Measurements from ENCODE around the gene ECPAS. TPM values are rescaled to one million over a fixed set of nuclear protein-coding genes. Genes with fewer than 3 reads are reported as not detected.

The ECPAS gene
- total RNA-seq, 1 experiment from 2014 or later = 122 TPM

- TF ChIP-seq ZNF423 (CRISPR knock-in tag; IDR thresholded peaks at IDR 0.05) (no peak), ATF3 (CRISPR knock-in tag; conservative IDR thresholded peaks at IDR 0.05) (no peak), ATF2 (CRISPR knock-in tag; IDR thresholded peaks at IDR 0.05; ENCODE audit: borderline replicate concordance, low read depth) (no peak), TP53 (CRISPR knock-in tag; IDR thresholded peaks at IDR 0.05) (no peak), HMGA2 (CRISPR knock-in tag; IDR thresholded peaks at IDR 0.05) (no peak), GRHL2 (CRISPR knock-in tag; IDR thresholded peaks at IDR 0.05; ENCODE audit: insufficient replicate concordance, severe bottlenecking) (no peak), CREM (CRISPR knock-in tag; IDR thresholded peaks at IDR 0.05) (no peak)
- H3K9me3 Mint-ChIP-seq = no peaks in the 10 kb centered on the region
- peak overlapping the region; percentile 29; the same call in 1 of the 2 replicates for H3K27ac Mint-ChIP-seq
- no peak overlapping the region for H3K4me3 Mint-ChIP-seq
- H3K36me3 Mint-ChIP-seq = peaks cover 84% of the 10 kb centered on the region
- ChIA-PET POLR2A (no interaction called here), CTCF (no interaction called here)
- DNase-seq (ENCODE audit: low spot score) (no peak), ATAC-seq (no peak)
- peaks cover 18% of the 10 kb centered on the region for H3K4me1 Mint-ChIP-seq
- H3K27me3 Mint-ChIP-seq (ENCODE audit: low read depth) = no peaks in the 10 kb centered on the region
Measured at GRCh38 chr9:111412280-111412679, 71.9 kb downstream of the ECPAS start.

- CTCF ChIA-PET = no interaction called here
- no peaks in the 10 kb centered on the region for H3K9me3 Mint-ChIP-seq
- H3K27ac Mint-ChIP-seq = peak overlapping the region; percentile 35
- H3K36me3 Mint-ChIP-seq = peaks cover 82% of the 10 kb centered on the region
- TF ChIP-seq NR2C2 (CRISPR knock-in tag; IDR thresholded peaks at IDR 0.05) = no peak
- TF ChIP-seq ZNF512 (CRISPR knock-in tag; IDR thresholded peaks at IDR 0.05; ENCODE audit: borderline replicate concordance) = no peak
- no peak for TF ChIP-seq NFYB (CRISPR knock-in tag; conservative IDR thresholded peaks at IDR 0.05; ENCODE audit: low read depth)
- TF ChIP-seq ATF6 (CRISPR knock-in tag; IDR thresholded peaks at IDR 0.05) = no peak
- no peak for TF ChIP-seq ZNF232 (CRISPR knock-in tag; IDR thresholded peaks at IDR 0.05)
- TF ChIP-seq HMGXB4 (CRISPR knock-in tag; IDR thresholded peaks at IDR 0.05) = no peak
- no peak for TF ChIP-seq TP53 (CRISPR knock-in tag; IDR thresholded peaks at IDR 0.05)
- no peak overlapping the region for H3K4me3 Mint-ChIP-seq
- H3K4me1 Mint-ChIP-seq = peaks cover 18% of the 10 kb centered on the region
- ATAC-seq (no peak), DNase-seq (ENCODE audit: low spot score) (no peak)
- POLR2A ChIA-PET = no interaction called here
- no peaks in the 10 kb centered on the region for H3K27me3 Mint-ChIP-seq (ENCODE audit: low read depth)
Measured at GRCh38 chr9:111411266-111411665, 72.9 kb downstream of the ECPAS start.

GRCh38 chr9:111407813-111408212 is 76.4 kb downstream of the ECPAS start:
- DNase-seq (ENCODE audit: low spot score) (no peak), ATAC-seq (peak; percentile 53)
- no peaks in the 10 kb centered on the region for H3K27me3 Mint-ChIP-seq (ENCODE audit: low read depth)
- peaks cover 28% of the 10 kb centered on the region for H3K9me3 Mint-ChIP-seq
- peaks cover 18% of the 10 kb centered on the region for H3K4me1 Mint-ChIP-seq
- H3K4me3 Mint-ChIP-seq = no peak overlapping the region
- POLR2A ChIA-PET = no interaction called here
- CTCF ChIA-PET = interaction anchor here (0.6 kb wide), 1 partner anchor 197 kb away, joined by 3 read pairs; no protein-coding TSS in a partner anchor
- peak overlapping the region; percentile 28 for H3K27ac Mint-ChIP-seq
- H3K36me3 Mint-ChIP-seq = peaks cover 84% of the 10 kb centered on the region
- TF ChIP-seq ESRRA (CRISPR knock-in tag; IDR thresholded peaks at IDR 0.05; ENCODE audit: borderline replicate concordance) (no peak), TEAD1 (CRISPR knock-in tag; IDR thresholded peaks at IDR 0.05) (no peak), E2F5 (CRISPR knock-in tag; IDR thresholded peaks at IDR 0.05) (no peak), NR3C1 (CRISPR knock-in tag; conservative IDR thresholded peaks at IDR 0.05; ENCODE audit: low read depth) (no peak), GABPB1 (CRISPR knock-in tag; IDR thresholded peaks at IDR 0.05) (no peak), ZNF512 (CRISPR knock-in tag; IDR thresholded peaks at IDR 0.05; ENCODE audit: borderline replicate concordance) (no peak), ZNF317 (CRISPR knock-in tag; IDR thresholded peaks at IDR 0.05; ENCODE audit: borderline replicate concordance, low read depth) (no peak), ATF1 (CRISPR knock-in tag; IDR thresholded peaks at IDR 0.05) (no peak)

Measured in WTC11 (cell line).